Neural cell (in vitro differentiated cells): Measurements from ENCODE around the gene PMPCA. TPM values are rescaled to one million over a fixed set of nuclear protein-coding genes. Genes with fewer than 3 reads are reported as not detected.

Experiments
- H2AFZ ChIP-seq: fragments of 200-600, 300-800 bp; sonication (generic), shearing (Covaris generic); 2 replicates; pipeline ENCODE4 v1.6.0; 2014; ENCODE audit warnings: low read depth, mild to moderate bottlenecking, antibody characterized with exemption, low read length, moderate library complexity
- H3F3A ChIP-seq: fragments of 200-600 bp; shearing (Covaris generic); 2 replicates; pipeline ENCODE4 v1.6.1; 2016; ENCODE audit warnings: mild to moderate bottlenecking, moderate library complexity, mixed read lengths, antibody characterized with exemption, low read length; ENCODE audit not compliant: insufficient read depth, poor library complexity, severe bottlenecking
- H3K27ac ChIP-seq: fragments of 200-600, 300-800 bp; sonication (generic), shearing (Covaris generic); 2 replicates; pipeline ENCODE4 v1.5.1; 2014; ENCODE audit warnings: mild to moderate bottlenecking, low read length, moderate library complexity
- H3K27me3 ChIP-seq: fragments of 300-800, 200-600 bp; sonication (generic), shearing (Covaris generic); 2 replicates; pipeline ENCODE4 v1.6.0; 2014; ENCODE audit warnings: mild to moderate bottlenecking, low read depth, low read length, moderate library complexity; ENCODE audit not compliant: insufficient read depth
- H3K36me3 ChIP-seq: fragments of 300-800, 200-600 bp; sonication (generic), shearing (Covaris generic); 2 replicates; pipeline ENCODE4 v1.5.1; 2014; ENCODE audit warnings: mild to moderate bottlenecking, antibody characterized with exemption, low read length, moderate library complexity; ENCODE audit not compliant: insufficient read depth
- H3K4me2 ChIP-seq: fragments of 300-800, 200-600 bp; sonication (generic), shearing (Covaris generic); 2 replicates; pipeline ENCODE4 v1.6.0; 2014; ENCODE audit warnings: mild to moderate bottlenecking, low read length
- H3K4me3 ChIP-seq: fragments of 300-800, 200-600 bp; sonication (generic), shearing (Covaris generic); 2 replicates; pipeline ENCODE4 v1.5.1; 2014; ENCODE audit warnings: mild to moderate bottlenecking, low read length, moderate library complexity
- H3K79me2 ChIP-seq: fragments of 200-600 bp; shearing (Covaris generic); replicated peaks from 2 replicates; pipeline ENCODE4 v1.6.0; 2014; ENCODE audit warnings: mild to moderate bottlenecking, low read length, moderate library complexity; ENCODE audit not compliant: insufficient read depth
- H3K9ac ChIP-seq: fragments of 300-800, 200-600 bp; sonication (generic), shearing (Covaris generic); 2 replicates; pipeline ENCODE4 v1.6.1; 2016; ENCODE audit warnings: mild to moderate bottlenecking, low read length, mixed read lengths
- H3K9me2 ChIP-seq: fragments of 200-600 bp; shearing (Covaris generic); 2 replicates; pipeline ENCODE4 v1.6.1; 2016; ENCODE audit warnings: mild to moderate bottlenecking, low read length, mixed read lengths; ENCODE audit not compliant: insufficient read depth
- H3K9me3 ChIP-seq: fragments of 200-600, 300-800 bp; sonication (generic), shearing (Covaris generic); 2 replicates; pipeline ENCODE4 v1.6.1; 2016; ENCODE audit warnings: mild to moderate bottlenecking, mixed run types, low read length, moderate library complexity, mixed read lengths
- H4K20me1 ChIP-seq: fragments of 200-600 bp; shearing (Covaris generic); 2 replicates; pipeline ENCODE4 v1.6.1; 2016; ENCODE audit warnings: mild to moderate bottlenecking, mixed run types; ENCODE audit not compliant: insufficient read depth
- EP300 ChIP-seq: fragments of 450-650 bp; conservative IDR thresholded peaks from 2 replicates; pipeline ENCODE4 v1.6.1; 2014; ENCODE audit warnings: antibody characterized with exemption, mild to moderate bottlenecking, moderate library complexity; ENCODE audit not compliant: poor library complexity, severe bottlenecking
- EZH2 ChIP-seq: fragments of 200-600, 300-800 bp; shearing (Covaris generic), sonication (generic); IDR thresholded peaks from 2 replicates; pipeline ENCODE4 v1.6.1; 2014; ENCODE audit warnings: antibody characterized with exemption, low read length, borderline replicate concordance, mild to moderate bottlenecking; ENCODE audit not compliant: insufficient read depth, poor library complexity, severe bottlenecking
- MXI1 ChIP-seq: fragments of 450-650 bp; conservative IDR thresholded peaks from 2 replicates; pipeline ENCODE4 v1.6.1; 2014; ENCODE audit warnings: antibody characterized with exemption, mild to moderate bottlenecking; ENCODE audit not compliant: poor library complexity, severe bottlenecking
- POLR2AphosphoS5 ChIP-seq: IDR thresholded peaks from 2 replicates; pipeline ENCODE4 v1.6.1; 2012
- RAD21 ChIP-seq: fragments of 450-650 bp; conservative IDR thresholded peaks from 2 replicates; pipeline ENCODE4 v1.6.1; 2014; ENCODE audit warnings: antibody characterized with exemption, mild to moderate bottlenecking, moderate library complexity
- SMC3 ChIP-seq: fragments of 450-650 bp; conservative IDR thresholded peaks from 2 replicates; pipeline ENCODE4 v1.6.1; 2014; ENCODE audit warnings: antibody characterized with exemption, mild to moderate bottlenecking, moderate library complexity; ENCODE audit not compliant: poor library complexity
- TAF1 ChIP-seq: IDR thresholded peaks from 2 replicates; pipeline ENCODE4 v1.6.1; 2012; ENCODE audit warnings: low read depth
- polyA plus RNA-seq: library from polyadenylated mRNA; depleted of rRNA; stranded (reverse); fragments of >200 nt; gene quantifications from 2 replicates; pipeline ENCODE4 v1.2.3, GENCODE V29; 2014
- TF ChIP-seq, protein P1 (sequence below): fragments of 450-650 bp; IDR thresholded peaks from 2 replicates; pipeline ENCODE4 v1.5.1; 2014; ENCODE audit warnings: antibody characterized with exemption, mild to moderate bottlenecking, moderate library complexity; ENCODE audit not compliant: poor library complexity, severe bottlenecking
- TF ChIP-seq, protein P2 (sequence below): IDR thresholded peaks from 2 replicates; pipeline ENCODE4 v1.6.1; 2012; ENCODE audit warnings: borderline replicate concordance

The PMPCA gene
- polyA plus RNA-seq, 1 donor from 2014 or later: 61.3 TPM

DNA sequence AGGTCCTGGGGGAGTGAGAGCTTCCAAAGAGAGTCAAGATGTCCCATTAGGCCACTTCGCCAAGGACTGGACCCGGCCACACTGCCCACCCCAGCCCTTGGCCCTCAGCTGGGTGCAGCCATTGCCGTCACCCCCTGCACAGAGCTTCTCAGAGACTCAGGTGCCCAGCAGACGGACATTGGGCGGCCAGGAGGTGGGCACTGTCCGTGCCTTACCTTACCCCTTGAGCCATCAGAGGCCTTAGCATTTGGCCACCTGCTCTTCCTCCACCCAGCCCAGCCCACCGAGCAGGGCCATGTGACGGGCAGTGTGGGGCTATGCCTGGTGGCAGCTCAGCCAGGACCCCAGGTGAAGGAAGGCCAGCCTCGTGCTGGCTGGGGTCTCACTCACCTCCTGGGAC is 43.6 kb upstream of the PMPCA start:
- H3K4me2 ChIP-seq: no peak overlapping the region
- H2AFZ ChIP-seq: no peak overlapping the region
- H3F3A ChIP-seq: no peaks in the 10 kb centered on the region
- no peaks in the 10 kb centered on the region for H3K36me3 ChIP-seq
- no peaks in the 10 kb centered on the region for H3K27me3 ChIP-seq
- no peak overlapping the region for H3K27ac ChIP-seq
- no peaks in the 10 kb centered on the region for H3K9me2 ChIP-seq
- H3K9me3 ChIP-seq: no peaks in the 10 kb centered on the region
- H3K9ac ChIP-seq: no peak overlapping the region
- no peaks in the 10 kb centered on the region for H4K20me1 ChIP-seq
- no peak overlapping the region for H3K4me3 ChIP-seq
- H3K79me2 ChIP-seq: no peaks in the 10 kb centered on the region
- no peak for TF ChIP-seq MXI1
- TF ChIP-seq, protein P1, sequence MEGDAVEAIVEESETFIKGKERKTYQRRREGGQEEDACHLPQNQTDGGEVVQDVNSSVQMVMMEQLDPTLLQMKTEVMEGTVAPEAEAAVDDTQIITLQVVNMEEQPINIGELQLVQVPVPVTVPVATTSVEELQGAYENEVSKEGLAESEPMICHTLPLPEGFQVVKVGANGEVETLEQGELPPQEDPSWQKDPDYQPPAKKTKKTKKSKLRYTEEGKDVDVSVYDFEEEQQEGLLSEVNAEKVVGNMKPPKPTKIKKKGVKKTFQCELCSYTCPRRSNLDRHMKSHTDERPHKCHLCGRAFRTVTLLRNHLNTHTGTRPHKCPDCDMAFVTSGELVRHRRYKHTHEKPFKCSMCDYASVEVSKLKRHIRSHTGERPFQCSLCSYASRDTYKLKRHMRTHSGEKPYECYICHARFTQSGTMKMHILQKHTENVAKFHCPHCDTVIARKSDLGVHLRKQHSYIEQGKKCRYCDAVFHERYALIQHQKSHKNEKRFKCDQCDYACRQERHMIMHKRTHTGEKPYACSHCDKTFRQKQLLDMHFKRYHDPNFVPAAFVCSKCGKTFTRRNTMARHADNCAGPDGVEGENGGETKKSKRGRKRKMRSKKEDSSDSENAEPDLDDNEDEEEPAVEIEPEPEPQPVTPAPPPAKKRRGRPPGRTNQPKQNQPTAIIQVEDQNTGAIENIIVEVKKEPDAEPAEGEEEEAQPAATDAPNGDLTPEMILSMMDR: no peak
- no peak for TF ChIP-seq POLR2AphosphoS5
- TF ChIP-seq TAF1: no peak
- no peak for TF ChIP-seq EP300
- no peak for TF ChIP-seq SMC3
- TF ChIP-seq RAD21: no peak
- TF ChIP-seq EZH2: no peak
- TF ChIP-seq, protein P2, sequence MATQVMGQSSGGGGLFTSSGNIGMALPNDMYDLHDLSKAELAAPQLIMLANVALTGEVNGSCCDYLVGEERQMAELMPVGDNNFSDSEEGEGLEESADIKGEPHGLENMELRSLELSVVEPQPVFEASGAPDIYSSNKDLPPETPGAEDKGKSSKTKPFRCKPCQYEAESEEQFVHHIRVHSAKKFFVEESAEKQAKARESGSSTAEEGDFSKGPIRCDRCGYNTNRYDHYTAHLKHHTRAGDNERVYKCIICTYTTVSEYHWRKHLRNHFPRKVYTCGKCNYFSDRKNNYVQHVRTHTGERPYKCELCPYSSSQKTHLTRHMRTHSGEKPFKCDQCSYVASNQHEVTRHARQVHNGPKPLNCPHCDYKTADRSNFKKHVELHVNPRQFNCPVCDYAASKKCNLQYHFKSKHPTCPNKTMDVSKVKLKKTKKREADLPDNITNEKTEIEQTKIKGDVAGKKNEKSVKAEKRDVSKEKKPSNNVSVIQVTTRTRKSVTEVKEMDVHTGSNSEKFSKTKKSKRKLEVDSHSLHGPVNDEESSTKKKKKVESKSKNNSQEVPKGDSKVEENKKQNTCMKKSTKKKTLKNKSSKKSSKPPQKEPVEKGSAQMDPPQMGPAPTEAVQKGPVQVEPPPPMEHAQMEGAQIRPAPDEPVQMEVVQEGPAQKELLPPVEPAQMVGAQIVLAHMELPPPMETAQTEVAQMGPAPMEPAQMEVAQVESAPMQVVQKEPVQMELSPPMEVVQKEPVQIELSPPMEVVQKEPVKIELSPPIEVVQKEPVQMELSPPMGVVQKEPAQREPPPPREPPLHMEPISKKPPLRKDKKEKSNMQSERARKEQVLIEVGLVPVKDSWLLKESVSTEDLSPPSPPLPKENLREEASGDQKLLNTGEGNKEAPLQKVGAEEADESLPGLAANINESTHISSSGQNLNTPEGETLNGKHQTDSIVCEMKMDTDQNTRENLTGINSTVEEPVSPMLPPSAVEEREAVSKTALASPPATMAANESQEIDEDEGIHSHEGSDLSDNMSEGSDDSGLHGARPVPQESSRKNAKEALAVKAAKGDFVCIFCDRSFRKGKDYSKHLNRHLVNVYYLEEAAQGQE: no peak

DNA sequence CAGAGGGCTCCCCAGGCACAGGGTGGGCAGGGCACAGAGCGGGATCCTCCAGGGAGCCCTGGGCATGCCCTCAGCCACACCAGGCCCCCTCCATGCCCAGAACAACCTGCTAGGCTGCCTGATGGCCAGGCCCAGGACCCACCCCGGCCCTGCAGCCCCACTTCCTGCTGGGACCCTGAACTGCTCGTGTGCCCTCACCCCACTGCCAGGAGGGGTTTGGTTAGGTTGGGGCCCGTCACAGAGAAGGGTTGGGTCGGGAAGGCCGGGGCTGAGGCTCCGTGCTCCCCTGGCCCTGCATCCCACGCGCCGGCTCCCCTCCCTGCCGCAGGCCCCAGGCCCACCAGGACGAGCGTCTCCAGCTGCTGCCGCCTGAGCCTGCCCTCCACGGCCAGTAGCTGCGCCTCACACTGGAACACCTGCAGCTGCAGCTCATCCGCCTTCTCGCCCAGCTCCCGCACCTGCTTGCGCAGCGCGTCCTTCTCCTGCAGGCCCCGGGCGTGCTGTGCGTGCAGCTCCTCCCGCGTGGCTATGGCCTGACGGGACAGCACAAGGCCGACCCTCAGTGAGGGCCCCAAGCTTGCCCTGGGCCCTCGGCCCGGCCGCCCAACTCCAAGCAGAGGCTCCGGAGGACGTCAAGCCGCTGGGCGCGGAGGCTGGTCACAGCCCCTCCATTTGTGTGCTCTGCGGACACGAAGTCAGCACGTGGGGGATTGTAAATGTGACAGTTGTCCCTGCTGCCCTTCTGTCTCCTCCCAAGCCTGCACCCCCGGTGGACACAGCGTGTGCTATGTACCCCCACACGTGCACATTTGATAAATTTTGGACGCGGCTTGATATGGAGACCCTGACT is 42.9 kb upstream of the PMPCA start:
- H3K36me3 ChIP-seq: no peaks in the 10 kb centered on the region
- H3K27ac ChIP-seq: no peak overlapping the region
- no peak overlapping the region for H2AFZ ChIP-seq
- H3K4me3 ChIP-seq: no peak overlapping the region
- H3F3A ChIP-seq: no peaks in the 10 kb centered on the region
- TF ChIP-seq, protein P1: no peak
- no peak for TF ChIP-seq POLR2AphosphoS5
- TF ChIP-seq SMC3: no peak
- TF ChIP-seq, protein P2: no peak
- TF ChIP-seq EP300: no peak
- no peak for TF ChIP-seq TAF1
- TF ChIP-seq RAD21: no peak
- no peak for TF ChIP-seq EZH2
- TF ChIP-seq MXI1: no peak
- no peak overlapping the region for H3K4me2 ChIP-seq
- no peaks in the 10 kb centered on the region for H3K9me2 ChIP-seq
- H4K20me1 ChIP-seq: no peaks in the 10 kb centered on the region
- no peaks in the 10 kb centered on the region for H3K27me3 ChIP-seq
- no peak overlapping the region for H3K9ac ChIP-seq
- no peaks in the 10 kb centered on the region for H3K79me2 ChIP-seq
- H3K9me3 ChIP-seq: no peaks in the 10 kb centered on the region
